ENCODE data around the gene CD96. TPM values are rescaled to one million over a fixed set of nuclear protein-coding genes. Genes with fewer than 3 reads are reported as not detected.
A peak's percentile ranks its signal among the peaks of the same experiment; 100 is the strongest.

The CD96 gene
- total RNA-seq, 1 donor from 2014 or later = 5.6 TPM

GRCh38 chr3:111607240-111607920 is 65.4 kb downstream of the CD96 start:
- intact Hi-C loops (cut with DNase I) = no loop called here

GRCh38 chr3:111608383-111608782 is 66.4 kb downstream of the CD96 start:
- H3K9me3 ChIP-seq = no peaks in the 10 kb centered on the region
- intact Hi-C loops (cut with DNase I) = no loop called here
- no peak for TF ChIP-seq CTCF (IDR thresholded peaks at IDR 0.05)
- no peaks in the 10 kb centered on the region for H3K27me3 ChIP-seq (ENCODE audit: low read depth)
- no peak for DNase-seq
- ATAC-seq = peak in 1 of 2 donors; percentile 33
- no peak overlapping the region for H3K4me3 ChIP-seq
- no peaks in the 10 kb centered on the region for H3K36me3 ChIP-seq
- H3K27ac ChIP-seq = no peak overlapping the region
- no peaks in the 10 kb centered on the region for H3K4me1 ChIP-seq

More at GRCh38 chr3:111607240-111607920, 65.4 kb downstream of the CD96 start:
- Histone ChIP-seq H3K27me3 (ENCODE audit: low read depth) (no peaks in the 10 kb centered on the region), H3K4me1 (no peaks in the 10 kb centered on the region), H3K4me3 (no peak overlapping the region), H3K9me3 (no peaks in the 10 kb centered on the region), H3K36me3 (no peaks in the 10 kb centered on the region), H3K27ac (no peak overlapping the region)
- no peak for TF ChIP-seq CTCF (IDR thresholded peaks at IDR 0.05)
- DNase-seq (no peak), ATAC-seq (no peak)

GRCh38 chr3:111609700-111610099 is 67.7 kb downstream of the CD96 start:
- Histone ChIP-seq H3K36me3 (no peaks in the 10 kb centered on the region), H3K27ac (no peak overlapping the region), H3K9me3 (no peaks in the 10 kb centered on the region), H3K4me1 (no peaks in the 10 kb centered on the region), H3K27me3 (ENCODE audit: low read depth) (no peaks in the 10 kb centered on the region), H3K4me3 (no peak overlapping the region)
- intact Hi-C loops (cut with DNase I) = no loop called here
- no peak for TF ChIP-seq CTCF (IDR thresholded peaks at IDR 0.05)
- ATAC-seq (no peak), DNase-seq (no peak)

DNA sequence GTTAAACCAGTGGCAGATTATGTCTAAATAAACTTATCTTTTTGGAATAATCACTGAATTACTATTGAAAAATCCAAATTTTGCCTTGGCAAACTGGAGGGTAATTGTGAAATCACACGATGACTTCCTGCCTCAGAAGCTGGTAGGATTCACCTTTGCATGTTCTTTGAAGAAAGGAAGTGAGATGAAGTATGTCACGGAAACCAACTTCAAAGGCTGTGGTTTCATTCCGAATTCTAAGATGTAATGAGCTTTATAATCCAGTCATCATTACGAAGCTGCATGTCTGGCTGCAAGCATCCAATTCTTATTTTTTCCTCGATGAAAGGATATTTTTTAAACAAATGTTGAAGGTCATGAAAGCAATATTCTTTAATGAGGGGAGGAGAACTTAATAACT is 68.2 kb downstream of the CD96 start:
- no peak for TF ChIP-seq CTCF (IDR thresholded peaks at IDR 0.05)
- no peak overlapping the region for H3K4me3 ChIP-seq
- DNase-seq (no peak), ATAC-seq (no peak)
- H3K27me3 ChIP-seq (ENCODE audit: low read depth) = no peaks in the 10 kb centered on the region
- no peaks in the 10 kb centered on the region for H3K36me3 ChIP-seq
- no peak overlapping the region for H3K27ac ChIP-seq
- no peaks in the 10 kb centered on the region for H3K9me3 ChIP-seq
- intact Hi-C loops (cut with DNase I) = no loop called here
- no peaks in the 10 kb centered on the region for H3K4me1 ChIP-seq

- Histone ChIP-seq H3K4me1 (no peaks in the 10 kb centered on the region), H3K27me3 (ENCODE audit: low read depth) (no peaks in the 10 kb centered on the region), H3K9me3 (no peaks in the 10 kb centered on the region), H3K4me3 (no peak overlapping the region), H3K27ac (no peak overlapping the region), H3K36me3 (no peaks in the 10 kb centered on the region)
- ATAC-seq = no peak
- DNase-seq = no peak
- TF ChIP-seq CTCF (IDR thresholded peaks at IDR 0.05) = no peak
- intact Hi-C loops (cut with DNase I) = no loop called here
Observed at GRCh38 chr3:111610612-111611054, 68.6 kb downstream of the CD96 start.
